ENCODE data around the gene SCEL. TPM values are rescaled to one million over a fixed set of nuclear protein-coding genes. Genes with fewer than 3 reads are reported as not detected.

The SCEL gene
- total RNA-seq, 1 donor from 2014 or later, result not detected

GRCh38 chr13:77691871-77692270 is 156.4 kb downstream of the SCEL start:
- peaks cover 5% of the 10 kb centered on the region for H3K9me3 Mint-ChIP-seq (ENCODE audit: unreplicated experiment)
- no peaks in the 10 kb centered on the region for H3K36me3 Mint-ChIP-seq (ENCODE audit: unreplicated experiment)
- H3K27ac Mint-ChIP-seq (ENCODE audit: unreplicated experiment), result no peak overlapping the region
- no peaks in the 10 kb centered on the region for H3K27me3 Mint-ChIP-seq (ENCODE audit: unreplicated experiment)
- no peak for DNase-seq
- peaks cover 42% of the 10 kb centered on the region for H3K4me1 Mint-ChIP-seq (ENCODE audit: low read depth, unreplicated experiment)
- H3K4me3 Mint-ChIP-seq (ENCODE audit: unreplicated experiment), result no peak overlapping the region
- TF ChIP-seq CTCF (IDR thresholded peaks at IDR 0.05; ENCODE audit: partially characterized antibody, unreplicated experiment), result no peak

- Mint-ChIP-seq H3K4me3 (ENCODE audit: unreplicated experiment) (no peak overlapping the region), H3K9me3 (ENCODE audit: unreplicated experiment) (peaks cover 9% of the 10 kb centered on the region), H3K4me1 (ENCODE audit: low read depth, unreplicated experiment) (peaks cover 45% of the 10 kb centered on the region), H3K27me3 (ENCODE audit: unreplicated experiment) (peaks cover 3% of the 10 kb centered on the region), H3K36me3 (ENCODE audit: unreplicated experiment) (no peaks in the 10 kb centered on the region), H3K27ac (ENCODE audit: unreplicated experiment) (no peak overlapping the region)
- no peak for DNase-seq
- TF ChIP-seq CTCF (IDR thresholded peaks at IDR 0.05; ENCODE audit: partially characterized antibody, unreplicated experiment), result no peak
Measured at GRCh38 chr13:77692746-77693448, 157.4 kb downstream of the SCEL start.

DNA sequence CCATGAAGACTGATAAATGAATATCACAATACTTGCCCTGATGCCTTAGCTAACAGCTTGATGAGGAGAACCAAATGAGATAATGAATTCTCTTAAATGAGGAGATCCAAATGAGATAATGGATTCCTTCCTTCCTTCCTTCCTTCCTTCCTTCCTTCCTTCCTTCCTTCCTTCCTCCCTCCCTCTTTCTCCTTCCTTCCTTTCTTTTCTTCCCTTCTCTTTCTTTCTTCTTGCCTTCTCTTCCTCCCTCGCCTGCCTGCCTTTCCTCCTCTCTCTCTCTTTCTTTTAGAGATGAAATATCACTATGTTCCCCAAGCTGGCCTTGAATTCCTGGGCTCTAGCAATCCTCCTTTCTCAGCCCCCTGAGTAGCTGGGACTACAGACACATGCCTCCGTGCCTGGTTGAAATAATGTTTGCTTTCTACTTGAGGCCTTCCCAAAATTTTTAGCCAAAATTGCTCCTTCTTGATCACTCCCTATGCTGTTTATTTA is 158.0 kb downstream of the SCEL start:
- peaks cover 3% of the 10 kb centered on the region for H3K27me3 Mint-ChIP-seq (ENCODE audit: unreplicated experiment)
- no peak for TF ChIP-seq CTCF (IDR thresholded peaks at IDR 0.05; ENCODE audit: partially characterized antibody, unreplicated experiment)
- H3K4me1 Mint-ChIP-seq (ENCODE audit: low read depth, unreplicated experiment), result peaks cover 45% of the 10 kb centered on the region

More for the DNA sequence above, 158.0 kb downstream of the SCEL start:
- Mint-ChIP-seq H3K9me3 (ENCODE audit: unreplicated experiment) (peaks cover 9% of the 10 kb centered on the region), H3K27ac (ENCODE audit: unreplicated experiment) (peak overlapping the region; percentile 13), H3K4me3 (ENCODE audit: unreplicated experiment) (no peak overlapping the region), H3K36me3 (ENCODE audit: unreplicated experiment) (no peaks in the 10 kb centered on the region)
- DNase-seq, result no peak

Other genes with a start within 250 kb of the SCEL start
- 233 TPM for gene MYCBP2, start 208.6 kb upstream of the SCEL start, total RNA-seq (ENCODE audit: unreplicated experiment)
- 120 TPM for gene SLAIN1, start 162.0 kb downstream of the SCEL start, total RNA-seq (ENCODE audit: unreplicated experiment)

Measured in glutamatergic neuron (in vitro differentiated cells).